Stimulated activated CD8-positive, alpha-beta memory T cell treated with anti-CD3 and anti-CD28 coated beads, Interleukin-2, amount 100 ng/mL, for 48 hours (primary cell): ENCODE measurements around the gene FAM227A.

Source experiments
- DNase-seq, 2 donors: peaks; one replicate each; pipeline ENCODE4 v3.0.0-alpha.2; 2020; ENCODE audit warnings: low read depth in 2 of 2

FAM227A gene

GRCh38 chr22:38540701-38541100 is 115.5 kb downstream of the FAM227A start:
- DNase-seq: no peak

DNA sequence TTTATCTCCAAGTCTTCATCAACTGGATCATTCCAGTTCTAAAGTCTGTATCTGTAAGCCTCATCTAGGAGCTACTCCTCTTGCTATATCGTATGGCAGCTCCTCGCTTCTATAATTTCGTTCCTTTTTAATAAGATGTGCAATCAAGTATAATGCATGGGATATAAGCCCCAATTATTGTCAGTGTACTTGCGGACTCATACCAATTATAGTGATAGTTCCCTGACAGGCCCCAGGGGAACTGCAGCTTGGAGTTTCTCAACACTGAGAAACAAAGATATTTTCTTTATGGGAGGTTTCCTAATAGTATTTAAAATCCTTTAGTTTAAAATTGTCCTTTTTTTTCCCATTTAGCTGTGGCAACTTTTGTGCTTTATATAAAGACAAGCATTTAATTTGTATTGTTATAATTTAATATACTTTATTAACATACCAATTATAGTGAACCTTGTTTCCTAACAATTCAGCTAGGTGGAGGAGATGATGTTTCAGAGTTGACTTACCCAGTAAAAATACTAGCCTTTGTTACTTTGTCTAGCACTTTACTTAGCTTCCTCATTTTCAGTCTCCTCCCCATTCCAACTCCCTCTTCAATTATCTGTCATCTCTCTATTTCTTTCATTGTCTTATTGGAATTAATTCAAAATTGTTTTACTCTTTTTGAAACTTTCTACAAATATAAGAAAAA is 124.8 kb downstream of the FAM227A start:
- no peak for DNase-seq
